Measurements from ENCODE around the gene PLEKHJ1. TPM values are rescaled to one million over a fixed set of nuclear protein-coding genes. Genes with fewer than 3 reads are reported as not detected.

PLEKHJ1 gene
- polyA plus RNA-seq, 1 donor from 2014 or later: 219 TPM

DNA sequence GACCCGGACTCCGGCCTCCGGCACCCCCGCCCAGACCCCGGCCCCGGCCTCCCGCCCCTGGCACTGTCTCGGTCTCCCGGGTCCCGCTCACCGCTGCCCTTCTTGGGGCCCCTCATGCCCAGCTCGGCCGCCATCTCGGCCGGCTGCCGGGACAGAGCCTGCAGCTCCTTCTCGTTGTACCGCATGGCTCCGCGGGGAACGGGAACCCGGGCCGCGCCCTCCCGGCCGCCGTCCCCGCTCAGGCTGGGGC is 140 bp downstream of the PLEKHJ1 start:
- Histone ChIP-seq H2AFZ (ENCODE audit: low read depth, low read length) (no peak overlapping the region), H3K27ac (ENCODE audit: low read length) (peak overlapping the region; percentile 93), H3K79me2 (replicated peaks; ENCODE audit: insufficient read depth, low read length) (peaks cover 62% of the 10 kb centered on the region), H3K9ac (ENCODE audit: low read length) (peak overlapping the region; percentile 92), H3K9me3 (ENCODE audit: low read length) (no peaks in the 10 kb centered on the region), H3K36me3 (ENCODE audit: insufficient read depth, low read length) (no peaks in the 10 kb centered on the region), H4K20me1 (ENCODE audit: insufficient read depth) (no peaks in the 10 kb centered on the region), H3K27me3 (ENCODE audit: insufficient read depth, low read depth, low read length) (no peaks in the 10 kb centered on the region), H3F3A (ENCODE audit: insufficient read depth, low read length, poor library complexity, severe bottlenecking) (no peaks in the 10 kb centered on the region), H3K4me3 (ENCODE audit: low read length) (peak overlapping the region; percentile 94), H3K4me2 (ENCODE audit: low read length) (no peak overlapping the region), H3K9me2 (ENCODE audit: insufficient read depth, low read length) (no peaks in the 10 kb centered on the region)
- no peak for TF ChIP-seq REST (IDR thresholded peaks at IDR 0.05; ENCODE audit: borderline replicate concordance)
- no peak for TF ChIP-seq TAF1 (IDR thresholded peaks at IDR 0.05; ENCODE audit: low read depth)
- no peak for TF ChIP-seq SMC3 (conservative IDR thresholded peaks at IDR 0.05; ENCODE audit: poor library complexity)
- TF ChIP-seq POLR2AphosphoS5 (IDR thresholded peaks at IDR 0.05): no peak

- Histone ChIP-seq H3K27ac (ENCODE audit: low read length) (peak overlapping the region; percentile 93), H3K36me3 (ENCODE audit: insufficient read depth, low read length) (no peaks in the 10 kb centered on the region)
Measured at GRCh38 chr19:2235381-2236063, 607 bp downstream of the PLEKHJ1 start.

More at GRCh38 chr19:2235381-2236063, 607 bp downstream of the PLEKHJ1 start:
- Histone ChIP-seq H3F3A (ENCODE audit: insufficient read depth, low read length, poor library complexity, severe bottlenecking) (no peaks in the 10 kb centered on the region), H3K27me3 (ENCODE audit: insufficient read depth, low read depth, low read length) (no peaks in the 10 kb centered on the region), H3K79me2 (replicated peaks; ENCODE audit: insufficient read depth, low read length) (peaks cover 58% of the 10 kb centered on the region), H3K9me3 (ENCODE audit: low read length) (no peaks in the 10 kb centered on the region), H3K4me3 (ENCODE audit: low read length) (peak overlapping the region; percentile 94), H2AFZ (ENCODE audit: low read depth, low read length) (no peak overlapping the region), H3K4me2 (ENCODE audit: low read length) (peak overlapping the region; percentile 52), H3K9me2 (ENCODE audit: insufficient read depth, low read length) (no peaks in the 10 kb centered on the region), H4K20me1 (ENCODE audit: insufficient read depth) (no peaks in the 10 kb centered on the region), H3K9ac (ENCODE audit: low read length) (peak overlapping the region; percentile 92)
- TF ChIP-seq EP300 (conservative IDR thresholded peaks at IDR 0.05; ENCODE audit: poor library complexity, severe bottlenecking): no peak
- TF ChIP-seq SMC3 (conservative IDR thresholded peaks at IDR 0.05; ENCODE audit: poor library complexity): no peak
- no peak for TF ChIP-seq POLR2AphosphoS5 (IDR thresholded peaks at IDR 0.05)
- TF ChIP-seq, protein P1, sequence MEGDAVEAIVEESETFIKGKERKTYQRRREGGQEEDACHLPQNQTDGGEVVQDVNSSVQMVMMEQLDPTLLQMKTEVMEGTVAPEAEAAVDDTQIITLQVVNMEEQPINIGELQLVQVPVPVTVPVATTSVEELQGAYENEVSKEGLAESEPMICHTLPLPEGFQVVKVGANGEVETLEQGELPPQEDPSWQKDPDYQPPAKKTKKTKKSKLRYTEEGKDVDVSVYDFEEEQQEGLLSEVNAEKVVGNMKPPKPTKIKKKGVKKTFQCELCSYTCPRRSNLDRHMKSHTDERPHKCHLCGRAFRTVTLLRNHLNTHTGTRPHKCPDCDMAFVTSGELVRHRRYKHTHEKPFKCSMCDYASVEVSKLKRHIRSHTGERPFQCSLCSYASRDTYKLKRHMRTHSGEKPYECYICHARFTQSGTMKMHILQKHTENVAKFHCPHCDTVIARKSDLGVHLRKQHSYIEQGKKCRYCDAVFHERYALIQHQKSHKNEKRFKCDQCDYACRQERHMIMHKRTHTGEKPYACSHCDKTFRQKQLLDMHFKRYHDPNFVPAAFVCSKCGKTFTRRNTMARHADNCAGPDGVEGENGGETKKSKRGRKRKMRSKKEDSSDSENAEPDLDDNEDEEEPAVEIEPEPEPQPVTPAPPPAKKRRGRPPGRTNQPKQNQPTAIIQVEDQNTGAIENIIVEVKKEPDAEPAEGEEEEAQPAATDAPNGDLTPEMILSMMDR (IDR thresholded peaks at IDR 0.05; ENCODE audit: poor library complexity, severe bottlenecking): no peak
- no peak for TF ChIP-seq TAF1 (IDR thresholded peaks at IDR 0.05; ENCODE audit: low read depth)
- TF ChIP-seq MXI1 (conservative IDR thresholded peaks at IDR 0.05; ENCODE audit: poor library complexity, severe bottlenecking): no peak
- no peak for TF ChIP-seq RAD21 (conservative IDR thresholded peaks at IDR 0.05)
- TF ChIP-seq REST (IDR thresholded peaks at IDR 0.05; ENCODE audit: borderline replicate concordance): no peak
- TF ChIP-seq EZH2 (IDR thresholded peaks at IDR 0.05; ENCODE audit: borderline replicate concordance, insufficient read depth, low read length, poor library complexity, severe bottlenecking): no peak

Data from neural cell (in vitro differentiated cells).